ENCODE results near the gene FAM107B.

DNA sequence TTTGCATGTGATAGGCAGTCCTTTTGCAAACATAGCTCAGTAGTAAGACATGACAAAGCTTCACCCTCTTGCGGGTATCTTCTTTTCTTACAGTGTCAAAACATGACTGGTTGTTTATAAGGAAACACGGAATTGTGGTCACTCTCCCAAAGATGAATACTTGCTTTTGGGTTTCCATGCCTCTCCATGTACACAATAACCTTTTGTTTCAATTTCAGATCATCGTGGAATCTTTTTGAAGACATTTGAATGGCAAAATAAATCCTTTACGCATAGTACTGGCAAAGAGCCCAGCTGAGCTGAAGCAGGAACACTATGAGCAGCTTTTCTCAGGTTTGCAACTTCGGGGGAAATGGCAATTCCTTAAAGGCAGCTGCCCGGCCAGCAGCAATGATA lies 287.2 kb downstream of the FAM107B start:
- TF ChIP-seq CTCF (IDR thresholded peaks at IDR 0.05; ENCODE audit: low read depth, low read length, missing input control) (no peak), REST (IDR thresholded peaks at IDR 0.05) (no peak), ATF3 (IDR thresholded peaks at IDR 0.05) (no peak), JUND (IDR thresholded peaks at IDR 0.05) (no peak)
- TF ChIP-seq, protein P1, sequence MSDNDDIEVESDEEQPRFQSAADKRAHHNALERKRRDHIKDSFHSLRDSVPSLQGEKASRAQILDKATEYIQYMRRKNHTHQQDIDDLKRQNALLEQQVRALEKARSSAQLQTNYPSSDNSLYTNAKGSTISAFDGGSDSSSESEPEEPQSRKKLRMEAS (IDR thresholded peaks at IDR 0.05), result no peak
